Amygdala (tissue), 56 donors: ENCODE results near the gene EGLN2.
"Not testable (repeated sequence)": the region's sequence is repeated elsewhere in the genome, so short reads cannot be mapped to it uniquely, and the experiment has no call there.

ENCODE experiments used
- DNase-seq, 56 donors: peaks; one replicate each; lab custom pipeline; 2025; lab: John Stamatoyannopoulos, UW

The EGLN2 gene

DNA sequence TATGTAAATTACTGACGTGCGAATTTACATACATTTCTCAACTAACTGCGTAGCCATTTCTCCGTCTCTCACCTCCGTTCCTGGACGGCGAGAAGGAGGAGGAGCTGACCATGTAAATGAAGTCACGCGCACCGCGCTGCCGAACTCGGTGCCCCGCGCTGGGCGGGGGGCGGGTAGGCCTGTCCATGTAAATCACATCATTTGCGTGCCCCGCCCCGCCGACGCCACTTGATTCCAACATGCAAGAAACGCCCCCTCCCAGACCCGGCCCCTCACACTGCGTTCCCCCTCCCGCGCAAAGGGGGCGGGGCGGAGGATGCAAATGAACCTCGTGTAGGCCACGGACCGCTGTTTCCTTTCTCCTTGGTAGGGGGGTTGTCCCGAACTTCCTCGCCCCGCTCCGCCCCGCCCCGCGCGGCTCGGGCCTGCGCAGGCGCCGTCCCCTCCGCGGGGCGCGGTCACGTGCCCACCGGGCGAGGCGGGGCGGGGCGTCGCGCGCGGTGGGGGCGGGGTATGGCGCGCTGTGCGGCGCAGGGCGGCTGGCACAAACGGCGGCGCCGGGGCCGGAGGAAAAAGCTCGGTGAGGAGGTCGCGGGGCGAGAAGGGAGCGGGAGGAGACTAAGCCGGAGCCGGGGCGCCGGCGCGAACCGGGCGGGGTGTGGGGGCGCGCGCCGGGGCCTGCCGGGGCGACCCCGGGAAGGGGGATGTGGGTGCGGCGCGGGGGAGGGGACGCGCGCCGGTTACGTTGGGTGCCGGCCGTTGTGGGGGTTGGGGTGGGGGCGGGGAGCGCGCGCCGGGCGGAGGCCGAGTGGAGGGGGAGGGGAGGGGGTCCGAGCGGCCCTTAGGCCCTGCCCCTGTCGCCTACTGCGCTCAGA is at the start of gene EGLN2:
Gene EGLN2, plus strand, starts transcription at position 509 of the 875 bp plus-strand sequence. CDS start 1,382 bp downstream, outside the sequence.
- peak; percentile 60 to 100 (median 100) for DNase-seq

GRCh38 chr19:40750058-40750873 is 48.7 kb upstream of the EGLN2 start, which contains the start of gene ACTMAP:
TSS of gene ACTMAP (minus strand) at chr19:40750477. CDS start at chr19:40749803, 674 bp downstream.
- DNase-seq, result peak; percentile 97 to 100 (median 100)

DNA sequence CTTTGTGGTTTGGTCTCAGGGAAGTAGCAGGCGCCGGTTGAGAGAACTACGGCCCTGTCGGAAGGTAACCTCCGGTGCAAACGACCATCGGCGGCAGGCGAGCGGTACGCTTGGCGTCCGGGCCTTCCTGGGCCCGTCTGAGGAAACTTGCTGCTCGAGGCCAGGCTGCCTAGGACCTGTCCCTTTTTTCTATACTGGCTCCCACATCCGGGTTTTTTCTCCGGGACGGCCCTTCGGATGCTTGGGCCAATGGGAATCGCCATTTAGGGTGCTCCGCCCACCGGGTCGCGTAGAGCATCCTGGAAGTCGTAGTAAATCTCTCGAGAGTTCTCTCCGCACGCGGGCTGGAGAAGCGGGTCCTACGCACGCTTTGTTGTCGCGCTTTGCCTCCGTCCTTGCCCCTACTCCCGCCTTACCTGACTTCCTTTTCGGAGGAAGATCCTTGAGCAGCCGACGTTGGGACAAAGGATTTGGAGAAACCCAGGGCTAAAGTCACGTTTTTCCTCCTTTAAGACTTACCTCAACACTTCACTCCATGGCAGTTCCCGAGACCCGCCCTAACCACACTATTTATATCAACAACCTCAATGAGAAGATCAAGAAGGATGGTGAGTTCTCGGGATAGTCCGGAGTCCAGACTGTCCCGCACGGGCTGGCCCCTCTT is 48.0 kb upstream of the EGLN2 start, which contains the start of gene SNRPA:
Gene SNRPA, plus strand, starts transcription at position 330 of the 664 bp plus-strand sequence. Its CDS starts 206 bp downstream, at position 536.
- peak; percentile 85 to 100 (median 98) for DNase-seq

- DNase-seq, result no peak
Observed at GRCh38 chr19:40752257-40752781, 46.7 kb upstream of the EGLN2 start.

- DNase-seq, result peak in 3 of 56 donors; percentile 4 to 40 (median 20)
Observed at GRCh38 chr19:40754611-40755247, 44.3 kb upstream of the EGLN2 start.

GRCh38 chr19:40755248-40755624 is 43.8 kb upstream of the EGLN2 start:
- DNase-seq, result no peak

DNA sequence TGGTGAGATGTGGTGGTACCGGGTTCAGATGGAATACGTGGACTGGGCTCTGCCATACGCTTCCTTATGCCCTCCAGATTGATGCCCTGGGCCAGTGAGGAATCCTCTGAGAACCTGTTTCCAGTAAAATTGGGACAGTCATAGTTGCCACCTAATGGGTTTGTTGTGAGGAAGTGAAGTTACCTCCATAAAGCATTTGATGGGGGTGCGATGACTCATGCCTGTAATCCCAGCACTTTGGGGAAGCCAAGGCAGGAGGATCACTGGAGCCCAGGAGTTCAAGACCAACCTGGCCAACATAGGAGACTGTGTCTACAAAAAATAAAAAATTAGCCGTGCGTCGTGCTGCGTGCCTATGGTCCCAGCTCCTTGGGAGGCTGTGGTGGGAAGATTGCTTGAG is 43.2 kb upstream of the EGLN2 start:
- DNase-seq, result no peak

GRCh38 chr19:40756502-40757110 is 42.4 kb upstream of the EGLN2 start:
- DNase-seq, result no peak

- DNase-seq, result no peak
Observed at GRCh38 chr19:40758491-40758890, 40.5 kb upstream of the EGLN2 start.

GRCh38 chr19:40759352-40759751 is 39.6 kb upstream of the EGLN2 start:
- DNase-seq, result no peak

GRCh38 chr19:40762754-40763470 is 36.1 kb upstream of the EGLN2 start:
- DNase-seq, result no peak

- DNase-seq, result no peak
Observed at GRCh38 chr19:40763526-40763925, 35.5 kb upstream of the EGLN2 start.

GRCh38 chr19:40763963-40764362 is 35.0 kb upstream of the EGLN2 start:
- DNase-seq, result no peak

GRCh38 chr19:40766385-40766784 is 32.6 kb upstream of the EGLN2 start:
- DNase-seq, result not testable (repeated sequence)

DNA sequence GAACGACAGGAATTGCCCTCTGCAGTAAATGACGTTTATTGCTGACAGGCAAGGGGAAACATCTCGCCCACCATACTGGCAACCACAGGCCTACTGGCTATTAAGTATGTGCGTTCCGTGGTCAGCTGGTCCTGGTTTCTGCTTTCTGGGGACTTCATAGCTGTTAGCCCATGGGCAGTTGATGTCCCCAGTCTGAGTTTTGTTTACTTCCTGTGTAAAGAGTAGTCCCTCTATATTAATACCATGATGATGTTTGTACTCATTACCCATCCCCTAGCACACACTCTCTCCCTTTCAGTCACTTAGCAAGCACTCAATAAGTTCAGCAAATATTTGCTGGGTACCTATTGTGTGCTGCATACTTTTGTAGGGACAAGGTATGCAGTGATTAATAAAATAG is 30.1 kb upstream of the EGLN2 start:
- no peak for DNase-seq

DNA sequence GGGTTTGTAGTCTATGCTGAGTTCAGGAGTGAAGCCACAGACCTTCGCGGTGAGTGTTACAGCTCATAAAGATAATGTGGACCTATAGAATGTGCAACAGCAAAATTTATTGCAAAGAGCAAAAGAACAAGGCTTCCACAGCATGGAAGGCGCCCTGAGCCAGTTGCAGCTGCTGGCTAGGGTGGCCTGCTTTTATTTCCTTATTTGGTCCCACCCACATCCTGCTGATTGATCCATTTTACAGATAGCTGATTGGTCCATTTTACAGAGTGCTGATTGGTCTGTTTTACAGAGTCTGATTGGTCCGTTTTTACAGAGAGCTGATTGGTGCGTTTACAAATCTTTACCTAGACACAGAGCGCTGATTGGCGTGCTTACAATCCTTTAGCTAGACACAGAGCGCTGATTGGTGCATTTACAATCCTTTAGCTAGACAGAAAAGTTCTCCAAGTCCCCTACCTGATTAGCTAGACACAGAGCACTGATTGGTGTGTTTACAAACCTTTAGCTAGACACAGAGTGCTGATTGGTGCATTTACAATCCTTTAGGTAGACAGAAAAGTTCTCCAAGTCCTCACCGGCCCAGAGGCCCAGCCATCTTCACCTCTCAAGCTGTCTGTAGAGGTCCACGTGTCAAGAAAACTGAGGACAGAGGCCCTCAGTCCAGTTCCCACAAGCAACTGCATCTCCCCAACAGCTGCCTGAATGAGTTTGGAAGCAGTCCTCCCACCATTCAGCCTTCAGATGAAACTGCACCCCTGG is 27.7 kb upstream of the EGLN2 start:
- not testable (repeated sequence) for DNase-seq

- DNase-seq, result no peak
Observed at GRCh38 chr19:40774916-40775631, 23.9 kb upstream of the EGLN2 start, which contains the start of gene MIA. TSS of gene MIA (plus strand) at chr19:40775521. CDS start at chr19:40775543, 22 bp downstream.
